ENCODE results near the gene EIF1.
"Not testable (repeated sequence)": the region's sequence is repeated elsewhere in the genome, so short reads cannot be mapped to it uniquely, and the experiment has no call there.

The EIF1 gene

DNA sequence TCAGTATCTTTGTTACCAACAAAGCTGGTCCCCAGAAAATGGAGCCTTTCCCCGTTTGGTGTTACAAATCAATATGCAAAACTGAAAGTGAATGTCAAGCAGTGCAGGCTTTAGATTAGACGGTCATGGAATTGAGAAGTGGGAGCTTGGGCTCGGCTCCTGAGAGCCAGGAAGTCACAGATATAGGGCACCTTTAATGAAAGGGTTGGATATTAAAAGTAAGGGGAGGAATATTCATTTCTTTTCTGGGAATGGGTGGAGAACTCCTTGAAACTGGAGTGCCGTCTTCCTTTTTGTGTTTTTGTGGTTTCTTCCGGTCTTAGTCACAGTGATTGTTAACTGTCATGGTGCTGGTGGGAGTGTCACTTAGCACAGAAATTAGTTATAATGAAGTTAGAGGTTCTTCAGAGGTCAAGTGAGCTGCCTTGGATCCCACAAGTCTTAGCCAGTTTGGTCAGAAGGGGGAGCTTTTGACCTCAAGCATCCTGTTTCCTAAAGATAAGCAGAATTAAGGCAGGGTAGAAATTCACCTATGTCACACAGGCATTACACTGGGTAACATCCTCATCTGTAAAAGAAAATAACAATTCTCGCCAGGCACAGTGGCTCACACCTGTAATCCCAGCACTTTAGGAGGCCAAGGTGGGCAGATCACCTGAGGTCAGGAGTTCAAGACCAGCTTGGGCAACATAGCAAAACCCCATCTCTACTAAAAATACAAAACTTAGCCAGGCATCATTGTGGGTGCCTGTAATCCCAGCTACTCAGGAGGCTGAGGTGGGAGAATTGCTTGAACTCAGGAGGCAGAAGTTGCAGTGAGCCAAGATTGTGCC is 9.6 kb upstream of the EIF1 start:
- DNase-seq (ENCODE audit: low read depth in 2 of 2), result peak in 1 of 2 donors; percentile 56

DNA sequence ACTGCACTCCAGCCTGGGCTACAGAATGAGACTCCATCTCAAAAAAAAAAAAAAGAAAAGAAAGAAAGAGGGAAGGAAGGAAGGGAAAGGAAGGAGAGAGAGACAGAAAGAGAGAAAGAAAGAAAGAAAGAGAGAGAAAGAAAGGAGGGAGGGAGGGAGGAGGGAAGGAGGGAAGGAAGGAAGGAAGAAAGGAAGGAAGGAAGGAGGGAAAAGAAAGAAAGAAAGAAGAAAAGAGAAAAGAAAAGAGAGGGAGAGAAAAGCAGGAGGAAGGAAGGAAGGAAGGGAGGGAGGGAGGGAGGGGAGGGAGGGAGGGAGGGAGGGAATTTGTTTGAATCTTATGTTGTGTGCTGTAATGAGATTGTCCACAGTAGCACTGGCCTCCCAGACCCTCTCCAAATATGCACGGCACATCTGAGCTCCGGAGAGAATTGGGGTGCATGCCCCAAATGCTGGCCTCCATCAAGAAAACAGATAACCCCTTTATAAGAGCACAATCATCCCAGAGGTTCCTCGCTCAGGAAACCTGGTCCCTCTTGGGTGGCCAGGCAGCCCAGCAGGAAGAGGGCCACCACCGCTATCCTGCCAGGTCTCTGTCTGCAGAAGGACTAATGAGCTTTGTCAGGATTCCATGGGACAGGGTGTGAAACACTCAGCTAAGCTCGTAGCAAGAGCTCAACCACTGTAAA is 8.8 kb upstream of the EIF1 start:
- DNase-seq (ENCODE audit: low read depth in 2 of 2), result no peak

DNA sequence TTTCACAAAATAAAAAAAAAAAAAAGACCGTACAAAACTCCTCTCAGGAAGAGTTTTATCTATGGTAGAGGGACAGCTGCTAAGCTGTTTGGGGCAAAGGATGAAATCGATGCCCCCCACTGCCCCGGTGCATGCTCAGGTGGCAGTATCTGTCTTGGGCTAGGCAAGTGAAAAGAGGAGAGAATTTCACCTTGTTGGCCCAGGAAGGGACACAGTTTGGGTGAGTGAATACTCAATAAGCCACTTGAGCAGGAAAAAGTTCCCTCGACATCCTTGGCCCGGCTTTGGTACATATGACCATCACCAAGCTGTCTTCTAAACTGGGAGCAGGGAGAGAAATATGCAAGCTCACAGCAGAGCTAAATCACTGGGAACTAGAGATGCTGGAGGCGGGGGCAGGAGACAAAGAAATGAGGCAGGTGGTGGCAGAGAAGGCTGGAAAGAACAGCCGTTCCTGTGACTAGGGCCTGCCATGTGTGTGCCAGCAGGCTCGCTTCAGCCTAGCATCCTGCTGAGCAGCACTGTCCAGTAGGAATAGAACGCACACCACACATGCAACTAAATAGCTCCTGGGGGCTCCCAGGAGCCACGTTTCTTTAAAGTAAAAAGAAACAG is 8.2 kb upstream of the EIF1 start:
- DNase-seq (ENCODE audit: low read depth in 2 of 2), result no peak

DNA sequence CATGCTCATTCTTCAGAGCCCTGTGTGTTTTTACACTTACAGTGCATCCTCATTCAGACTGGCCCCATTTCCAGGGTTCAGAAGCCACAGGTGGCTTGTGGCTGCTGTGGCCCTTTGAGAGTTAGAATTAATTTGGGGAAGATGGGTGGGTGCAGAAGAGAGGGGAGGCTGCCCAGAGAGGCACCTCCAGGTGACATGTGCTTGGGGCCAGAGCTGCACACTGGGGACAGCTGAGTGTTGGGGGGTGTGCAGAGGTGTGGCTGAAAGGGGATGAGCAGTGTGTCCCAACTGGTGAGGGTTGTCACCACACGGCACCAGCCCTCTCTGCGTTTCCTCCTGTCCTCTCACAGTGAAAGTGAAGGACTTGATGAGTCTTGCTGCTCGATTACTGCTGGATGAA is 6.9 kb upstream of the EIF1 start:
- no peak for DNase-seq (ENCODE audit: low read depth in 2 of 2)

DNA sequence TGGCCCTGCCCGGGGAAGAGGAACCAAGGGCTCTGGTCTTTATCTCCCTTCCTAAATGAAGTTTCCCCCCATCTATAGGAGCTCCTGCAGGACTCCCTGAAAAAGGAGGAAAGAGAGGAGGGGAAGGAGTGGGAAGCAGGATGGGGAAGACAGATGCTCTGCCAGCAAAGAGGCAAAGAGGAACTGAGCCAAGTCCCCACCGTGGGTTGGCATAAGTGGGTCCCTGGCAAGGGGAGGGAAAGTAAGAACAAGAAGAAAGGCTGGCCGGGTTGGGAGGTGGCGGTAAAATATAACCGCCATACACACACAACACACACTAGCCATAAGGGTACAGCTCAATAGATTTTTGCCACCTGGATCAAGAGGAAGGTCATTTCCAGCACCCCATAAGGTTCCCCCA is 6.1 kb upstream of the EIF1 start:
- no peak for DNase-seq (ENCODE audit: low read depth in 2 of 2)

DNA sequence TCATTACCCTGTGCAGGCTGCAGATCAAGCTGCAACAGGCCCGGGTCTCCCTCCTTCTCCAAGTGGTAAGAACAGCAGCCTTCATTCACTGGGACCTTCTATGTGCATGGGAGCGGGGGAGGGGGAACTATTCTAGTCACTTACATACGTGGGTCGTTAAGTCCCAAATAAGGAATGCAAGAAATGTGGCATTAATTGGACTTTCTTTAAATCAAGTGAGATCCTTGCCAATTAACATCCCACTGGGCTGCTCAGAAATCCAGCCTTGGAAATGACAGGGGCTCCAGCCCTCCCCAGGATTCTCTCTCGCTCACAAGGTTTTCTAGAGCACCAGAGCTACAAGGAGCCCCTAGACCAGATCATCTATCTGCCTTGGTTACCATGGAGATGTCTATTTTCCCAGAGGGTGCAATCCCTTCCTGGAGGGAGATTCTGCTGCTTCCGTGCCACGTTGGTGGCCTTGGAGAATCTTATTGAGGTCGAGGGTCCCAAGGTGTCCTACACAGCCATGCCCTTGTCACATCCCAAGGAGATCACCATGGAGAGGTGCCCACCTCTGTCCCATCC is 5.2 kb upstream of the EIF1 start:
- DNase-seq (ENCODE audit: low read depth in 2 of 2), result no peak

DNA sequence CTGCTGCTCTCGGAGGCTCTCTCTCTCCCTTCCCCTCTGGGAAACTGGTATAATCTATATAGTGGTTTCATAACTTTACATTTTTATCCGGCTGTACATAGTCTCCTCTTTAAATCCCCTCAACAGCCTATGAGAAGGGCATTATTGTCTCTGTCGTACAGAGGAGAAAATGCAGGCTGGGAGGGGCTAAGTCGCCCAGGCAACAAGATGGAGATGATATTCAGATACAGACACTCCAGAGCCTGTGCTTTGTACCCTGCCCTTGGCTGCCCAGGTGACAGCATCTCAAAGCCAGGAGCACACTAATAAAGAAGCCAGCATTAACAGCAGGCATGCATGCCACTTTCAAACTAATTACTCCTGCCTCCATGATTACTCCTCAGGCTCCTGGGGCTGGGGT is 4.7 kb upstream of the EIF1 start:
- no peak for DNase-seq (ENCODE audit: low read depth in 2 of 2)

DNA sequence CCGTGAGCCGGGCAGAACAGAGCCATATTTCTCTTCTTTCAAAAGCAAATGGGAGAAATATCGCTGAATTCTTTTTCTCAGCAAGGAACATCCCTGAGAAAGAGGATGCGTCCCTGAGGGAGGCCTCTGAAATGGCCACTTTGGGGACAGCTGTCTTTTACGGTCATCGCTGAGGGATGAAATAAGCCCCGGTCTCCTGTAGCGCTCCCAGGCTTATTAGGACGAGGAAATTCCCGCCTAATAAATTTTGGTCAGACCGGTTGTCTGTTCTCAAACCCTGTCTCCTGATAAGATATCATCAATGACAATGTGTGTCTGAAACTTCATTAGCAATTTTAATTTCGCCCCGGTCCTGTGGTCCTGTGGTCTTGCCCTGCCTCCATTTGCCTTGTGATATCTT is 2.9 kb upstream of the EIF1 start:
- not testable (repeated sequence) for DNase-seq (ENCODE audit: low read depth in 2 of 2)

DNA sequence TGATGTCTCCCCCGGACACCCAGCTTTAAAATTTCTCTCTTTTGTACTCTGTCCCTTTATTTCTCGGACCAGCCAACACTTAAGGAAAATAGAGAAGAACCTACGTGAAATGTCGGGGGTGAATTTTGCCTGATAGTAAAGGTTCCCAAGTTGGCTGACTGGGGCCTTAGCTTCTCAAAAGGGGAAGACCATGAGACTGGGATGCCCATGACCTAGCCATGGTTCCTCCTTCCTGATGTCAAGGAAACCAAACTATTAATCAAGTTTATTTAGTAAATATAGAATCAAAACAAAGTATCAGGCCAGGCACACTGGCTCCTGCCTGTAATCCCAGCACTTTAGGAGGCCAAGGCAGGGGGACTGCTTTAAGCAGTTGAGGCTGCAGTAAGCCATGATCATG is 2.4 kb upstream of the EIF1 start:
- DNase-seq (ENCODE audit: low read depth in 2 of 2), result no peak

DNA sequence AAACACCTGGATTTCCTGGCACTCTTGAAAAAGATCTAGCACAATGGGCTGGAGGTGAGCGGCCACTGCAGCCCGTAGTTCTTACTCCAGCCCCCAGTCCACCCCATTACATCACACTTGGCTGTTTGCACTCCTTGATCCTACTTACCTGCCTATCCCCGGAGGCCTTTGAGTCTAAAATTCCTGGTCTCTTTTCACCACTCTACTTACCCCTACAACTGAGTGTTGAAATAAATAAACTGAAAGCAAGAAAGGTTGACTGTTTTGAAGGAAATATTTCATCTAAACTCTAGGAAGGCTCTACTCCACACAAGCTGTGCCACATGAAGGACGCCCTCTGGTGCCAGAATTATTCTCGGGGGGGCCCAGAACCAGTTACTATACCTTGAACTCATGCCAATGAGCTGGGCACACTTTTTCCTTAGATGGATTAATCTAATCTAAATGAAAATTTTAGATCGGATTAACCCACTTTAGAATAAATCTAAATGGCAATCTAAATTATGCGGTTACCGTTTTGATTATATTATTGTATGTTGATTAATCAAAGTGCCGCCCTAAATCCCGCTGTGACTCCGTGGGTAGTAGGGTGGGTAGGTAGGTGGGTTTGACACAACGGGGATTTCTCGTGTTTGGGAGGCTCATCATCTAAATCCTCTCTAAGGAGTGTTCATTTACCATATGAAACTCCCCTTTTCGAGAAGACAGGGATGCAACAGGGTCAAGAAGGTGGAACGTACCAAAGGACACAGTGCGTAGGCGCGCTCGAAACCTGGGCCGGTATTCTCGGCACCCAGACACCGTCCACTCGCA is 651 bp upstream of the EIF1 start:
- peak in 1 of 2 donors; percentile 47 for DNase-seq (ENCODE audit: low read depth in 2 of 2)

DNA sequence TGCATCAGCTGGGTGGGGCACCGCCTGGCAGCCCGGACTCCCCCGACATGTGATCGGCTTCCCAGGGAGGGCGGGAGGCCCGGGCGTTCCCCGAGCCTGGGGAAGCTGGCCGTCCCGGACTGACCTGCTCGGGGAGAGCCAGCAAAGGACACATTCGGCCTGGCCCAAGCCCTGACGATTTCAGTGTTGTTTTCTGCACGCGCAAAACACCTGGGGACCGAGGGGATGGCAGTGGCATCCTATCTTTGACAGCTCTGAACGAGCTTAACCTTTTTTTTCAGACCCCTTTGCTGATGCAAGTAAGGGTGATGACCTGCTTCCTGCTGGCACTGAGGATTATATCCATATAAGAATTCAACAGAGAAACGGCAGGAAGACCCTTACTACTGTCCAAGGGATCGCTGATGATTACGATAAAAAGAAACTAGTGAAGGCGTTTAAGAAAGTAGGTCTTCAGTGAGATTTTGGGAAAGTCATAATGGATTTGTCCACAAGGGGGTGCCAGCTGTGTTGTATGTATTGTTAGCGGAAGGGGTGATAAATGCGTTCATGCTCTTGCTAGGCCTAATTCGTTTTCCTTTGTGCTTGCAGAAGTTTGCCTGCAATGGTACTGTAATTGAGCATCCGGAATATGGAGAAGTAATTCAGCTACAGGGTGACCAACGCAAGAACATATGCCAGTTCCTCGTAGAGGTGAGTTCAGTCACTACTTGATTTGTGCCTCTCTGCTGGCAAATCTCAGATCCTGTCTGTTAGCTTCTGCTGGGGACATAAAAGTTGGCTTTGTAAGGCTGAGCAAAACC is 1.0 kb downstream of the EIF1 start:
- DNase-seq (ENCODE audit: low read depth in 2 of 2), result peak in 1 of 2 donors; percentile 32

DNA sequence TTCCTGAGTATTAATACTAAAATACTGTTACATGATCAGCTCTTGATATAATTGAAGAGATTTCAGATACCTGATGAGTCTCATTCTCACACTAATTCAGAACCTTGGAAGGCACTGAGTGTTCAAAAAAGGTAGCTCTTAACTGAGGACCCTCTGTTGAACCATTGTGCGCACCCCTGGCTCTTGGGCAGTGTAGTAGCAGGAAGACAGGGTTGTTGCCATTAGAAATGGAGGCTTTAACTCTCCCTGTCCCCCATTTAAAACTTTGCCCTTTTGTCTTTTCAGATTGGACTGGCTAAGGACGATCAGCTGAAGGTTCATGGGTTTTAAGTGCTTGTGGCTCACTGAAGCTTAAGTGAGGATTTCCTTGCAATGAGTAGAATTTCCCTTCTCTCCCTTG is 1.8 kb downstream of the EIF1 start:
- no peak for DNase-seq (ENCODE audit: low read depth in 2 of 2)

DNA sequence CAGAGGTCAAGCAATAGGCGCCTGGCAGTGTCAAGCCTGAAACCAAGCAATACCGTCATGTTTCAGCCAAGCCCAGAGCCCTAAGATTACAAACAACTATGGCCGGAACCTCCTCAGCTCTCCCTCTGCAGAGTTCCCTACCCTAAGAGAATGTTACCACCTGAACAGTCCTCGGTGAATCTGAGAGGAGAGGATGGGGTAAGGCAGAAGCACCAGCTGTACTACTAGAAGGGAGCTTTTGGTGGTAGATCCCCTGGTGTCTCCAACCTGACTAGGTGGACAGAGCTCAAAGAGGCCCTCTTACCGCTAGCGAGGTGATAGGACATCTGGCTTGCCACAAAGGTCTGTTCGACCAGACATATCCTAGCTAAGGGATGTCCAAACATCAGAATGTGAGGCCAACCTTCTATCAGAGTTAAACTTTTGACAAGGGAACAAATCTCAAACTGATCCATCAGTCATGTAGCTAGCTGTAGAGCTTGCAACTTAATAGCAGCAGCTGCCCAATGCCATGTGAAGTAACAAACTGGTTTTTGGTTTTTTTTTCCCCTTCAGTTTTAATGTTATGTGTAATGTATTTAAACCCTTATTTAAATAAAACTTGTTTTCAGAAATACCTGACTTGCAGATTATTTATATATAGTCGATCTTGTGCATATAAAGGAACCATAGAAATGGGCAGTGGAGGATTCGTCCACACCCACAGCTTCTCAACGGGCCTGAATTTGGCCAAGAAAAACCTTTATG is 2.5 kb downstream of the EIF1 start:
- DNase-seq (ENCODE audit: low read depth in 2 of 2), result no peak

DNA sequence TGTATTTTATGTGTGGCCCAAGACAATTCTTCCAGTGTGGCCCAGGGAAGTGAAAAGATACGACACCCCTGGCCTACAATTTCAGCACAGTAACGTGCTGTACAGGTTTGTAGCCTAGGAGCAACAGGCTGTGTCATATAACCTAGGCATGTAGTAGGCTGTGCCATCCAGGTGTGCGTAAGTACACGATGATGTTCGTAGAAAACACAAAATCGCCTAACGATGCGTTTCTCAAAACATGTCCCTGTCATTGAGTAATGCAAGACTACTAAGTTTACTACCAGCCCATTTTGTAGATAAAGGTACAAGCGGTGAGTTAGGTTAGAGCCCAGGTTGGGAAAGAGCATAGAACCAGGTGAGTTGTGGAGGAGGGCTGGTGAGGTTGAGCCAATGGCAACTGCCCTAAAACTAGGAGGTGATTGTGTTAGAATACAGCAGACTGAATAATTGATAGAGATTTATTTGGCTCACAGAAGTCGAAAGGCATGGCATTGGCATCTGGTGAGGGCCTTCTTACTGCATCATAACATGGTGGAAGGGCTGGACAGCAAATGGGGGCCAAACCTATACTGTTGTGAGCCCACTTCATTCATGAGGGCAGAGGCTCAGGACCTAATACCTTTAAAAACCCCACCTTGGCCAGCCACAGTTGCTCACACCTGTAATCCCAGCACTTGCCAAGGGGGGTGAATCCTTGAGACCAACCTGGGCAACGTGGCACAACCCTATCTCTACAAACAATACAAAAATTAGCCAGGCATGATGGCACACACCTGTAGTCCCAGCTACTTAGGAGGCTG is 4.2 kb downstream of the EIF1 start:
- no peak for DNase-seq (ENCODE audit: low read depth in 2 of 2)

DNA sequence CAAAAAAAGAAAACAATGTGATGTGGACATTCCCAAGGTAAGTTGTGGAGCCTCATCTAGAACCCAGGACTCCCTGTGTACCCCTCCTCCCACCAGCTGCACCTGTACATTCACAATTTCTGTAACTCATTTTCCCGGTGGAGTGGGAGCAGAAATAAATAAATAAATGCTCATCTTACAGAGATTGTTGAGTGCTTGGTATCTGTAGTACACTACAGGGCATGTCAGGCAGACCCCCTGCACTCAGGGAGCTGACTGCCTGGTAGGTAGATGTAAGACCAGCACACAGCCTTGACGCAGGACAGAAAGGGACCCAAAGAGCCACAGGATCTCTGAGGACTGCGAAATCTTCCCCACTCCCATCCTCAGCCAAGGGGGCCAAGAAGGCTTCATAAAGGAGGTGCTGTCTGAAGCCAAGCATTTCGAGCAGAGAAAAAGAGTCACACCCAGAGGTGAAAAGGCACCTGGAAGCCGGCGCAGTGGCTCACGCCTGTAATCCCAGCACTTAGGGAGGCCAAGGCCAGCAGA is 6.5 kb downstream of the EIF1 start:
- no peak for DNase-seq (ENCODE audit: low read depth in 2 of 2)

DNA sequence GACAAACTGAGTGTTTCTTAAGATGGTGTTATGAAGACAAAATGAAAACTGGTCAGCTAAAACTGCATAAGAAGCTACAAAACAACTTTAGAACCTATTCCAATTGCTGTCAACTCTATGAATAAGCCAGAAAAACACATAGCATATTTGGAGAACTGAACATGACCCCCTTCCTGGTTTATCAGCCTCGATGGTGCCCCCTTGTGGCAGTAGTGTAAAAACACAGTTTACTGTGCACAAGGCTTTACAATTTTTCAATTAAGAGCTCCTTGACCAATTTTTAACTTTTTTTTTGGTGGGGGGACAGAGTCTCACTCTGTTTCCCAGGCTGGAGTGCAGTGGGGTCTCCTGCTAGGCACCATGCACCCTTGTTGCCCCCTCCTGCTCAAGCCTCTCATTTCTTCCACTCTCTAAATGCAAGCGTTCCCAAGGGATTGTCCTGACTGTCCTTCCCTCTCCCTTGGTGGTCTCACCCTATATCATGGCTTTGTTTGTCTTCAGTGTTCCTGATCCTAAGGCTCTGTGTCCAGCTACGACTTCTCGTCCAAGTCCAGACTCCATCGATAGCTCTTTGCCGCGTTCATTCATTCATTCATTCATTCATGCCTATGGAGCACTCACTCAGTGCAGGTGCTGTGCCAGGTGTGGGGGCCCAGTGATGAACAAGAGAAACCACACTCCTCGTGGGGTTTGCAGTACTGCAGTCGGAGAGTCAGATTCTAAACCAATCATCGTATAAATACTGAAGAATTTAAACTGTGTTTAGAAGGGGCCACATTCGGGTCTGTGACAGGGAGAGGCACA is 7.5 kb downstream of the EIF1 start:
- DNase-seq (ENCODE audit: low read depth in 2 of 2), result peak in 1 of 2 donors; percentile 50

DNA sequence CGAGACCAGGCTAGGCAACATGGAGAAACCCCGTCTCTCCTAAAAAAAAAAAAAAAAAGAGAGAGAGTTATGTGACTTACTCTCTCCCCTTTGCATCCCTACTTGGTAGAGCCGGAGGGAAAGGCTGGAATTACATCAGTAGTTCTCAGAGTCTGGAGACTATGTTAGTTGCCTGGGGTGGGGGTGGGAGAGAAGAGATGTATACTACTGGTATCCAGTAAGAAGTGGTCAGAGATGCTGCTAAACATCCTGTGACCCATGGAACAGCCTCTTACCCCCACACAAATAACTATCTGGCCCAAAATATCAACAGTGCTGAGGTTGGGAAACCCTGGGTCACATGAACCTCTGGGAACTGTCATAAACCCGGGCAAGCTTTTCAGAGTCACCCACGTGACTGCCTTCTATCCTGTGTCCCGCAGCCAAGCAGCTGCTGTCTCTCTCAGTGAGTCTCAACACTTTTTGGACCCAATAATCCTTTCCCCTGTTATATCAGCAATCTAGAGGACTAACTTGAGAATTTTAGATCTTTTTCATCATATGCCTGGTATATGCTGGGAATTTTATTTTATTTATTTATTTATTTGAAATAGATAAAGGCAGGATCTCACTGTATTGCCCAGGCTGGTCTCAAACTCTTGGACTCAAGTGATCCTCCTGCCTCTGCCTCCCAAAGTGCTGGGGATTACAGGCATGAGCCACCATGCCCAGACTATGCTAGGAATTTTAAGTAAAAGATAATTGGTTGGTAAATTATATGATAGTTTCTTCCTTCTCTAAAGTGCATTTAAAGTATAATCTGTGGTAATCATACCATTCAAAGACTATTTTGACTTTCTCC is 8.7 kb downstream of the EIF1 start:
- DNase-seq (ENCODE audit: low read depth in 2 of 2), result no peak

Measured in stimulated activated CD8-positive, alpha-beta memory T cell treated with anti-CD3 and anti-CD28 coated beads, Interleukin-15, amount 100 ng/mL, for 4 hours (primary cell).